ENCODE data around the gene ACMSD. TPM values are rescaled to one million over a fixed set of nuclear protein-coding genes. Genes with fewer than 3 reads are reported as not detected.

The ACMSD gene
- total and polyA plus RNA-seq, 2 of the 13 experiments (the other 11 are each of a cell fraction or from before 2014, with no cell fraction given) = not detected

- Histone ChIP-seq H3K27me3 (ENCODE audit: control insufficient read depth in 1 of 2, insufficient read depth in 2 of 2, low read length in 2 of 2) (no peaks in the 10 kb centered on the region), H3K4me1 (ENCODE audit: insufficient read depth, low read length) (no peaks in the 10 kb centered on the region), H4K20me1 (ENCODE audit: insufficient read depth, low read length) (no peaks in the 10 kb centered on the region), H3K4me2 (ENCODE audit: low read depth, low read length) (no peak overlapping the region), H3K27ac (ENCODE audit: extremely low read length, insufficient read depth, low read length) (no peak overlapping the region), H3K4me3 (replicated peaks in 1 of 3; ENCODE audit: insufficient read depth in 1 of 3, low read depth in 2 of 3, low read length in 3 of 3) (no peak overlapping the region), H3K9me3 (ENCODE audit: low read length) (no peaks in the 10 kb centered on the region), H2AFZ (ENCODE audit: low read length) (no peak overlapping the region), H3K9ac (ENCODE audit: insufficient read depth, low read depth, low read length) (no peak overlapping the region), H3K79me2 (ENCODE audit: insufficient read depth, low read length) (no peaks in the 10 kb centered on the region), H3K36me3 (replicated peaks in 1 of 2; ENCODE audit: control insufficient read depth in 1 of 2, insufficient read depth in 2 of 2, low read length in 2 of 2) (no peaks in the 10 kb centered on the region)
- ChIA-PET CTCF (ENCODE audit: low intra/inter-chr PET ratio, low total read pairs) (no interaction called here), POLR2A (no interaction called here)
- in situ Hi-C loops (cut with HindIII; ENCODE audit: extremely low pct_ligation_motif_present, low pct_unique_long_range_greater_than_20kb) = no loop called here
- ATAC-seq = no peak
- DNase-seq (ENCODE audit: low spot score) = no peak
- 82% methylated on average over 2 of the region's 2 CpGs for whole genome bisulfite sequencing (ENCODE audit: low lambda C conversion rate)
- intact Hi-C loops (cut with micrococcal nuclease; ENCODE audit: unreplicated experiment) = no loop called here
- peak; percentile 98 for TF ChIP-seq MAFF (IDR thresholded peaks at IDR 0.05; ENCODE audit: low read depth, low read length)
- peak; percentile 97 to 99 for TF ChIP-seq MAFK (conservative IDR thresholded peaks at IDR 0.05 in 1 of 2, IDR thresholded peaks at IDR 0.05 in 1 of 2; ENCODE audit: low read length in 2 of 2)
- TF ChIP-seq BRD4 (CRISPR knock-in tag; IDR thresholded peaks at IDR 0.05) = no peak
- no TSS peak for BruUV-seq (replicated peaks)
- FAIRE-seq = no peak
Observed at GRCh38 chr2:134873152-134873551, 34.7 kb downstream of the ACMSD start.

GRCh38 chr2:134875309-134875708, 36.9 kb downstream of the ACMSD start:
- intact Hi-C loops (cut with micrococcal nuclease; ENCODE audit: unreplicated experiment) = no loop called here
- no peak for TF ChIP-seq ZNF484 (CRISPR knock-in tag; IDR thresholded peaks at IDR 0.05; ENCODE audit: borderline replicate concordance, low read depth)
- no peak for TF ChIP-seq ZMAT5 (CRISPR knock-in tag; IDR thresholded peaks at IDR 0.05; ENCODE audit: borderline replicate concordance, low read depth)
- TF ChIP-seq CREB3 (CRISPR knock-in tag; IDR thresholded peaks at IDR 0.05) = no peak
- no peak for TF ChIP-seq ZNF772 (CRISPR knock-in tag; IDR thresholded peaks at IDR 0.05)
- no peak for TF ChIP-seq STAT5B (CRISPR knock-in tag; IDR thresholded peaks at IDR 0.05)
- TF ChIP-seq SNAPC2 (CRISPR knock-in tag; IDR thresholded peaks at IDR 0.05) = no peak
- no peak for TF ChIP-seq ZNF784 (CRISPR knock-in tag; IDR thresholded peaks at IDR 0.05; ENCODE audit: borderline replicate concordance)
- TF ChIP-seq ZNF430 (CRISPR knock-in tag; IDR thresholded peaks at IDR 0.05) = no peak
- no peak for TF ChIP-seq ZFP62 (CRISPR knock-in tag; IDR thresholded peaks at IDR 0.05)
- no peak for TF ChIP-seq FOXA3 (CRISPR knock-in tag; IDR thresholded peaks at IDR 0.05)
- no peak for TF ChIP-seq FOSL2 (CRISPR knock-in tag; IDR thresholded peaks at IDR 0.05)
- TF ChIP-seq ZNF33A (CRISPR knock-in tag; IDR thresholded peaks at IDR 0.05; ENCODE audit: borderline replicate concordance) = no peak
- TF ChIP-seq ZNF570 (CRISPR knock-in tag; IDR thresholded peaks at IDR 0.05; ENCODE audit: borderline replicate concordance) = no peak

More at GRCh38 chr2:134875309-134875708, 36.9 kb downstream of the ACMSD start:
- CTCF ChIA-PET (ENCODE audit: low intra/inter-chr PET ratio, low total read pairs) = no interaction called here
- FAIRE-seq = no peak
- Histone ChIP-seq H3K27me3 (ENCODE audit: control insufficient read depth in 1 of 2, insufficient read depth in 2 of 2, low read length in 2 of 2) (no peaks in the 10 kb centered on the region), H3K4me2 (ENCODE audit: low read depth, low read length) (no peak overlapping the region), H2AFZ (ENCODE audit: low read length) (no peak overlapping the region), H3K9ac (ENCODE audit: insufficient read depth, low read depth, low read length) (no peak overlapping the region), H3K4me3 (replicated peaks in 1 of 3; ENCODE audit: insufficient read depth in 1 of 3, low read depth in 2 of 3, low read length in 3 of 3) (no peak overlapping the region), H3K9me3 (ENCODE audit: low read length) (no peaks in the 10 kb centered on the region), H3K27ac (ENCODE audit: extremely low read length, insufficient read depth, low read length) (no peak overlapping the region), H3K36me3 (replicated peaks in 1 of 2; ENCODE audit: control insufficient read depth in 1 of 2, insufficient read depth in 2 of 2, low read length in 2 of 2) (no peaks in the 10 kb centered on the region), H4K20me1 (ENCODE audit: insufficient read depth, low read length) (no peaks in the 10 kb centered on the region), H3K79me2 (ENCODE audit: insufficient read depth, low read length) (no peaks in the 10 kb centered on the region), H3K4me1 (ENCODE audit: insufficient read depth, low read length) (no peaks in the 10 kb centered on the region)
- 41% methylated on average over 1 of the region's 1 CpG for WGBS (ENCODE audit: low lambda C conversion rate)
- no TSS peak for BruUV-seq (replicated peaks)
- in situ Hi-C loops (cut with HindIII; ENCODE audit: extremely low pct_ligation_motif_present, low pct_unique_long_range_greater_than_20kb) = no loop called here
- POLR2A ChIA-PET = no interaction called here
- no peak for DNase-seq (ENCODE audit: low spot score)
- no peak for ATAC-seq
